Breast epithelium (tissue), 4 donors: Measurements from ENCODE around the gene PTPN22. TPM values are rescaled to one million over a fixed set of nuclear protein-coding genes. Genes with fewer than 3 reads are reported as not detected.

Source experiments
- DNase-seq, 2 donors: peaks; one replicate each; pipeline ENCODE4 v3.0.0-alpha.2; 2019; ENCODE audit warnings: low spot score in 2 of 2
- H3K27ac ChIP-seq, 2 donors: fragments of 200-600 bp; sonication (generic) in 1 of 2; one replicate each; pipeline ENCODE4 v1.5.1; 2016 to 2019; ENCODE audit warnings: mild to moderate bottlenecking in 1 of 2
- H3K27me3 ChIP-seq, 2 donors: fragments of 200-600 bp; sonication (generic) in 1 of 2; one replicate each; pipeline versions ENCODE4 v1.5.1 to v1.6.0; 2017 to 2019; ENCODE audit warnings: control low read depth in 1 of 2, mild to moderate bottlenecking in 1 of 2
- H3K36me3 ChIP-seq: fragments of 200-600 bp; one replicate; pipeline ENCODE4 v1.5.1; 2019
- H3K4me1 ChIP-seq, 2 donors: fragments of 200-600 bp; sonication (generic); one replicate each; pipeline ENCODE4 v1.5.1; 2016 to 2019; ENCODE audit warnings: control low read depth in 1 of 2
- H3K4me3 ChIP-seq, 3 donors: fragments of 200-600 bp; sonication (generic); 1 replicate in 2 of 3; 2 replicates in 1 of 3; pipeline ENCODE4 v1.5.1; 2016 to 2019; ENCODE audit warnings: mild to moderate bottlenecking in 3 of 3, moderate library complexity in 2 of 3
- H3K9me3 ChIP-seq, 2 donors: fragments of 200-600 bp; sonication (generic) in 1 of 2; one replicate each; pipeline ENCODE4 v1.5.1; 2016 to 2019; ENCODE audit warnings: control low read depth in 1 of 2
- CTCF ChIP-seq, 3 donors: fragments of 450-650 bp; IDR thresholded peaks; one replicate each; pipeline ENCODE4 v1.5.1; 2016 to 2017; ENCODE audit warnings: antibody characterized with exemption in 3 of 3, mild to moderate bottlenecking in 3 of 3, moderate library complexity in 3 of 3
- POLR2A ChIP-seq: fragments of 450-650 bp; IDR thresholded peaks from one replicate; pipeline ENCODE4 v1.6.1; 2016; ENCODE audit warnings: antibody characterized with exemption, mild to moderate bottlenecking, moderate library complexity
- POLR2AphosphoS5 ChIP-seq, 3 donors: sonication (generic); formaldehyde crosslinking; IDR thresholded peaks; one replicate each; pipeline ENCODE4 v1.6.1; 2017; ENCODE audit warnings: antibody characterized with exemption in 3 of 3
- intact Hi-C: fragments of 100-400 bp; cut with DNase I; formaldehyde crosslinking; loops from one replicate; pipeline ENCODE4 v1.15.1; 2023; ENCODE audit warnings: low total_unique reads
- total RNA-seq, 3 donors: library from RNA; depleted of rRNA; stranded (reverse); fragments of >200 nt; gene quantifications; one replicate each; pipeline ENCODE4 v1.1.0, GENCODE V29; 2016

Gene PTPN22
- total RNA-seq, 3 donors from 2014 or later = 3.4 to 7.2 (median 3.6) TPM

GRCh38 chr1:113782406-113782805 is 89.1 kb downstream of the PTPN22 start:
- H3K36me3 ChIP-seq = no peaks in the 10 kb centered on the region
- TF ChIP-seq POLR2A (no peak), POLR2AphosphoS5 (IDR thresholded peaks at IDR 0.05) (no peak), CTCF (IDR thresholded peaks at IDR 0.05) (no peak)
- intact Hi-C loops = no loop called here
- H3K4me1 ChIP-seq = peaks cover 0 to 8% of the 10 kb centered on the region in 2 donors
- H3K4me3 ChIP-seq = no peak overlapping the region
- no peaks in the 10 kb centered on the region for H3K9me3 ChIP-seq
- no peak overlapping the region for H3K27ac ChIP-seq
- DNase-seq = no peak
- H3K27me3 ChIP-seq = no peaks in the 10 kb centered on the region

GRCh38 chr1:113780374-113781146 is 91.0 kb downstream of the PTPN22 start:
- DNase-seq = no peak
- Histone ChIP-seq H3K27me3 (no peaks in the 10 kb centered on the region), H3K4me1 (peaks cover 0 to 8% of the 10 kb centered on the region in 2 donors), H3K27ac (no peak overlapping the region), H3K4me3 (no peak overlapping the region), H3K9me3 (no peaks in the 10 kb centered on the region), H3K36me3 (no peaks in the 10 kb centered on the region)
- intact Hi-C loops = no loop called here
- TF ChIP-seq POLR2AphosphoS5 (IDR thresholded peaks at IDR 0.05) = no peak
- TF ChIP-seq POLR2A = no peak
- no peak for TF ChIP-seq CTCF (IDR thresholded peaks at IDR 0.05)

- no peaks in the 10 kb centered on the region for H3K27me3 ChIP-seq
- intact Hi-C loops = no loop called here
- no peaks in the 10 kb centered on the region for H3K9me3 ChIP-seq
- no peaks in the 10 kb centered on the region for H3K36me3 ChIP-seq
- no peak overlapping the region for H3K4me3 ChIP-seq
- DNase-seq = no peak
- H3K27ac ChIP-seq = no peak overlapping the region
- peaks cover 0 to 8% of the 10 kb centered on the region in 2 donors for H3K4me1 ChIP-seq
- TF ChIP-seq CTCF (IDR thresholded peaks at IDR 0.05) (no peak), POLR2AphosphoS5 (IDR thresholded peaks at IDR 0.05) (no peak), POLR2A (no peak)
These were observed 92.0 kb downstream of the PTPN22 start for GRCh38 chr1:113779542-113779941.

GRCh38 chr1:113777561-113777960 is 94.0 kb downstream of the PTPN22 start:
- no peaks in the 10 kb centered on the region for H3K27me3 ChIP-seq
- no peak for DNase-seq
- H3K36me3 ChIP-seq = no peaks in the 10 kb centered on the region
- TF ChIP-seq POLR2A (no peak), POLR2AphosphoS5 (IDR thresholded peaks at IDR 0.05) (no peak), CTCF (IDR thresholded peaks at IDR 0.05) (no peak)
- H3K27ac ChIP-seq = no peak overlapping the region
- intact Hi-C loops = no loop called here
- no peak overlapping the region for H3K4me3 ChIP-seq
- H3K9me3 ChIP-seq = no peaks in the 10 kb centered on the region
- H3K4me1 ChIP-seq = peaks cover 0 to 2% of the 10 kb centered on the region in 2 donors

GRCh38 chr1:113770031-113770430 is 101.5 kb downstream of the PTPN22 start:
- no peak for DNase-seq
- Histone ChIP-seq H3K4me3 (no peak overlapping the region), H3K36me3 (no peaks in the 10 kb centered on the region), H3K4me1 (no peaks in the 10 kb centered on the region), H3K9me3 (no peaks in the 10 kb centered on the region), H3K27ac (no peak overlapping the region), H3K27me3 (no peaks in the 10 kb centered on the region)
- TF ChIP-seq POLR2AphosphoS5 (IDR thresholded peaks at IDR 0.05) (no peak), POLR2A (no peak), CTCF (IDR thresholded peaks at IDR 0.05) (no peak)
- intact Hi-C loops = no loop called here
